K562 (cell line): ENCODE data around the gene EVL. TPM values are rescaled to one million over a fixed set of nuclear protein-coding genes. Genes with fewer than 3 reads are reported as not detected.

Experiments
- ATAC-seq: fragments of 200-7000 bp; cut with Tn5 transposase; 3 replicates; pipeline ENCODE4 v1.9.1; 2020; ENCODE audit warnings: moderate library complexity
- BruUV-seq: library from RNA; stranded (reverse); fragments of 400-500 nt; replicated peaks from 2 replicates; lab custom pipeline; 2021; lab: Mats Ljungman, UMichigan
- CTCF ChIA-PET: fragments of 300-600 bp; formaldehyde crosslinking; extraction: SDS; loops from one replicate; lab custom pipeline; 2021; ENCODE audit warnings: low intra/inter-chr PET ratio; lab: Yijun Ruan, JAX
- POLR2A ChIA-PET: fragments of 300-600, 350-650 bp; sonication (Branson Sonifier 250); formaldehyde crosslinking; extraction: SDS; loops from one replicate; lab custom pipeline; 2021; ENCODE audit warnings: antibody characterized with exemption, inconsistent platforms; lab: Yijun Ruan, JAX
- DNase-seq, 4 experiments: peaks; one replicate each; pipeline versions ENCODE4 v3.0.0 to v3.0.0-alpha.2; 2011 to 2018; ENCODE audit warnings: low spot score in 3 of 4, mixed read lengths in 3 of 4; ENCODE audit errors: extremely low read depth in 1 of 4
- FAIRE-seq: peaks from 2 replicates; lab custom pipeline; 2011; peaks lifted over from hg19 to GRCh38; lab: Jason Lieb, UNC
- H2AFZ ChIP-seq: 2 replicates; pipeline ENCODE4 v1.6.0; 2011; ENCODE audit warnings: low read depth, low read length, control low read depth, inconsistent platforms
- H3K27ac ChIP-seq: fragments of 200-600 bp; 3 replicates; pipeline ENCODE4 v1.8.0; 2011; ENCODE audit warnings: low read depth, mild to moderate bottlenecking, control low read depth, inconsistent platforms, low read length, moderate library complexity, mixed read lengths; ENCODE audit errors: extremely low read depth
- H3K27me3 ChIP-seq, 2 experiments: fragments of 300-600 bp in 1 of 2; 2 replicates in 1 of 2; 3 replicates in 1 of 2; pipeline versions ENCODE4 v1.6.0 to v1.8.0; 2011; ENCODE audit warnings: inconsistent platforms in 2 of 2, low read length in 2 of 2, mild to moderate bottlenecking in 1 of 2, mixed read lengths in 1 of 2, moderate library complexity in 1 of 2; ENCODE audit not compliant: control insufficient read depth in 2 of 2, insufficient read depth in 2 of 2
- H3K36me3 ChIP-seq: fragments of 300-600 bp; 3 replicates; pipeline ENCODE4 v1.8.0; 2011; ENCODE audit warnings: mild to moderate bottlenecking, low read length, inconsistent platforms; ENCODE audit not compliant: control insufficient read depth, insufficient read depth
- H3K4me1 ChIP-seq, 2 experiments: fragments of 200-600 bp in 1 of 2; replicated peaks in 1 of 2; 2 replicates in 1 of 2; 3 replicates in 1 of 2; pipeline versions ENCODE4 v1.5.1 to v1.8.0; 2011; ENCODE audit warnings: inconsistent platforms in 2 of 2, low read length in 2 of 2, mild to moderate bottlenecking in 1 of 2, mixed read lengths in 1 of 2, moderate library complexity in 1 of 2; ENCODE audit not compliant: control insufficient read depth in 2 of 2, insufficient read depth in 2 of 2
- H3K4me2 ChIP-seq: 2 replicates; pipeline ENCODE4 v1.6.1; 2011; ENCODE audit warnings: low read length, control low read depth, inconsistent platforms, mixed read lengths; ENCODE audit not compliant: insufficient read depth
- H3K4me3 ChIP-seq: fragments of 200-600 bp; sonication (generic), shearing (Covaris generic); 2 replicates; pipeline ENCODE4 v1.5.1; 2016; ENCODE audit warnings: control low read depth, inconsistent platforms
- H3K79me2 ChIP-seq: fragments of 200-600 bp; 3 replicates; pipeline ENCODE4 v1.8.0; 2011; ENCODE audit warnings: low read length, inconsistent platforms; ENCODE audit not compliant: control insufficient read depth, insufficient read depth
- H3K9ac ChIP-seq, 2 experiments: 2 replicates each; pipeline versions ENCODE4 v1.6.0 to v1.6.1; 2011; ENCODE audit warnings: low read depth in 2 of 2, low read length in 2 of 2, control low read depth in 1 of 2, inconsistent platforms in 1 of 2, mild to moderate bottlenecking in 1 of 2, mixed read lengths in 1 of 2; ENCODE audit not compliant: insufficient read depth in 1 of 2
- H3K9me1 ChIP-seq: one replicate; pipeline ENCODE4 v1.6.0; 2011; ENCODE audit warnings: inconsistent platforms, mild to moderate bottlenecking, low read length, moderate library complexity; ENCODE audit not compliant: control insufficient read depth, insufficient read depth
- H3K9me3 ChIP-seq: replicated peaks from 2 replicates; pipeline ENCODE4 v1.5.1; 2011; ENCODE audit warnings: low read depth, low read length, inconsistent platforms; ENCODE audit not compliant: control insufficient read depth, insufficient read depth
- H4K20me1 ChIP-seq: replicated peaks from 2 replicates; pipeline ENCODE4 v1.6.1; 2011; ENCODE audit warnings: low read length, inconsistent platforms, mixed read lengths; ENCODE audit not compliant: control insufficient read depth, insufficient read depth
- CBFA2T3 ChIP-seq: fragments of 450-650 bp; IDR thresholded peaks from 2 replicates; pipeline ENCODE4 v1.6.1; 2017
- ERF ChIP-seq: fragments of 450-650 bp; formaldehyde crosslinking; IDR thresholded peaks from 2 replicates; pipeline ENCODE4 v1.4.0; 2020; ENCODE audit warnings: mild to moderate bottlenecking, mixed read lengths
- MAX ChIP-seq: sonication (generic); formaldehyde crosslinking; IDR thresholded peaks from 2 replicates; pipeline ENCODE4 v1.9.0; 2022; ENCODE audit warnings: mild to moderate bottlenecking, missing genetic modification reagents
- SMARCC2 ChIP-seq: fragments of 450-650 bp; IDR thresholded peaks from 2 replicates; pipeline ENCODE4 v1.6.1; 2017; ENCODE audit warnings: antibody characterized with exemption, moderate library complexity, mild to moderate bottlenecking, low read depth
- SPI1 ChIP-seq: IDR thresholded peaks from 2 replicates; pipeline ENCODE4 v1.6.1; 2011; ENCODE audit warnings: low read depth, low read length, control low read depth, borderline replicate concordance
- TFAP4 ChIP-seq: sonication (generic); formaldehyde crosslinking; IDR thresholded peaks from 2 replicates; pipeline ENCODE4 v1.8.0; 2022; ENCODE audit warnings: missing genetic modification reagents, mild to moderate bottlenecking, moderate library complexity, borderline replicate concordance
- WGBS: fragments of 100-300 bp; shearing (Covaris generic); methylation state at CpG from one replicate; pipeline ENCODE4 v1.1.6; 2016; ENCODE audit warnings: low coverage, mixed read lengths; ENCODE audit not compliant: insufficient coverage; ENCODE audit errors: missing lambda C conversion rate; 5-methylcytosine and 5-hydroxymethylcytosine counted together
- in situ Hi-C: fragments of 300-500 bp; cut with MboI; formaldehyde crosslinking; loops from 4 replicates; pipeline ENCODE4 v1.15.0; 2018; ENCODE audit warnings: inconsistent platforms, mixed read lengths
- intact Hi-C: fragments of 100-400 bp; cut with micrococcal nuclease; formaldehyde crosslinking; loops from 2 replicates; pipeline ENCODE4 v1.14.2; 2022
- polyA plus RNA-seq, 8 experiments: library from polyadenylated mRNA; depleted of rRNA in 4 of 8; stranded (reverse) in 5 of 8; unstranded in 3 of 8; fragments of >200 nt; fragmentation: Nextera tagmentation in 2 of 8; fragmentation: Illumina TruSeq in 1 of 8; extraction: Ambion mirVana in 2 of 8; extraction: Trizol in 1 of 8; gene quantifications; 2 replicates each; pipeline versions ENCODE4 v1.2.1 to v1.2.3, GENCODE V29; 2011 to 2014; ENCODE audit warnings: inconsistent platforms in 1 of 8, missing spikeins in 1 of 8
- total RNA-seq, 7 experiments: library from RNA; depleted of rRNA in 6 of 7; stranded (reverse); fragments of >200 nt in 6 of 7; fragmentation: Illumina TruSeq in 2 of 7; extraction: Trizol in 2 of 7; gene quantifications; 2 replicates each; pipeline versions ENCODE4 v1.2.1 to v1.2.3, GENCODE V29; 2011 to 2021; ENCODE audit warnings: low replicate concordance in 1 of 7

Gene EVL
- total and polyA plus RNA-seq, 9 of the 15 experiments (the other 6 are each of a cell fraction or from before 2014, with no cell fraction given) = 2.9 to 43.4 (median 23.9) TPM

GRCh38 chr14:100138082-100138787 is 73.0 kb downstream of the EVL start:
- H4K20me1 ChIP-seq = no peaks in the 10 kb centered on the region
- 77% methylated on average over 6 of the region's 8 CpGs for WGBS
- POLR2A ChIA-PET = interaction anchor here (0.6 to 1.3 kb wide), 5 partner anchors 15 to 105 kb away, joined by 3 to 5 read pairs (median 3); no protein-coding TSS in a partner anchor

More at GRCh38 chr14:100138082-100138787, 73.0 kb downstream of the EVL start:
- Histone ChIP-seq H3K79me2 (peaks cover 15% of the 10 kb centered on the region), H3K9me3 (no peaks in the 10 kb centered on the region), H3K9me1 (no peaks in the 10 kb centered on the region), H3K27ac (no peak overlapping the region), H3K4me3 (no peak overlapping the region), H2AFZ (no peak overlapping the region), H3K4me1 (peaks cover 31 to 47% of the 10 kb centered on the region in 2 experiments), H3K27me3 (no peaks in the 10 kb centered on the region), H3K36me3 (peaks cover 7% of the 10 kb centered on the region; the same call in 1 of the 3 replicates), H3K4me2 (no peak overlapping the region), H3K9ac (no peak overlapping the region; a peak in 1 of 4 replicates)
- TF ChIP-seq MAX (peak; percentile 56), ERF (CRISPR knock-in tag) (no peak), SPI1 (peak; percentile 6; the same call in 1 of the 2 replicates), TFAP4 (CRISPR knock-in tag) (0 out of 2 replicates have a peak, but pooled peaks have one; percentile 8), CBFA2T3 (0 out of 2 replicates have a peak, but pooled peaks have one; percentile 6), SMARCC2 (no peak)
- CTCF ChIA-PET = no interaction called here
- BruUV-seq = no TSS peak
- intact Hi-C loops = no loop called here
- FAIRE-seq (no peak), DNase-seq (no peak), ATAC-seq (no peak)
- in situ Hi-C loops = no loop called here
